Common myeloid progenitor, CD34-positive (primary cell): Measurements from ENCODE around the gene GRK3.

Source experiments
- CTCF ChIA-PET: fragments of 350-600 bp; sonication (Branson Sonifier 250); formaldehyde crosslinking; loops from one replicate; lab custom pipeline; 2021; ENCODE audit warnings: antibody characterized with exemption; lab: Charles Lee
- POLR2A ChIA-PET: fragments of 350-600 bp; sonication (Branson Sonifier 250); formaldehyde crosslinking; loops from one replicate; lab custom pipeline; 2021; ENCODE audit warnings: antibody characterized with exemption; lab: Charles Lee
- DNase-seq, 3 donors: peaks; one replicate each; pipeline versions ENCODE4 v3.0.0 to v3.0.0-alpha.2; 2013
- H3K27ac ChIP-seq, 2 experiments: 1 replicate in 1 of 2; 2 replicates in 1 of 2; pipeline ENCODE4 v1.7.0; 2013; ENCODE audit warnings: inconsistent platforms in 2 of 2, low read length in 2 of 2, mild to moderate bottlenecking in 2 of 2, low read depth in 1 of 2, moderate library complexity in 1 of 2; ENCODE audit not compliant: severe bottlenecking in 2 of 2, insufficient read depth in 1 of 2, poor library complexity in 1 of 2
- H3K27me3 ChIP-seq, 5 experiments: replicated peaks in 2 of 5; 1 replicate in 3 of 5; 2 replicates in 2 of 5; pipeline versions ENCODE4 v1.6.1 to v1.7.0; 2013; ENCODE audit warnings: low read length in 4 of 5, mild to moderate bottlenecking in 2 of 5, moderate library complexity in 2 of 5, inconsistent platforms in 1 of 5; ENCODE audit not compliant: insufficient read depth in 5 of 5, control insufficient read depth in 4 of 5
- H3K36me3 ChIP-seq, 4 experiments: 1 replicate in 2 of 4; 2 replicates in 2 of 4; pipeline versions ENCODE4 v1.6.1 to v1.7.0; 2013; ENCODE audit warnings: low read length in 3 of 4, control low read depth in 1 of 4, mild to moderate bottlenecking in 1 of 4; ENCODE audit not compliant: control insufficient read depth in 4 of 4, insufficient read depth in 4 of 4
- H3K4me1 ChIP-seq, 4 experiments: 1 replicate in 3 of 4; 2 replicates in 1 of 4; pipeline versions ENCODE4 v1.6.1 to v1.7.1; 2013; ENCODE audit warnings: low read length in 3 of 4, mild to moderate bottlenecking in 3 of 4, control low read depth in 1 of 4, inconsistent platforms in 1 of 4, moderate library complexity in 1 of 4; ENCODE audit not compliant: control insufficient read depth in 4 of 4, insufficient read depth in 4 of 4; ENCODE audit errors: control extremely low read depth in 1 of 4
- H3K4me3 ChIP-seq, 7 experiments: 1 replicate in 4 of 7; 2 replicates in 3 of 7; pipeline versions ENCODE4 v1.5.1 to v1.7.0; 2013; ENCODE audit warnings: mild to moderate bottlenecking in 7 of 7, low read length in 6 of 7, moderate library complexity in 6 of 7, inconsistent platforms in 2 of 7, low read depth in 2 of 7, control low read depth in 1 of 7; ENCODE audit not compliant: insufficient read depth in 4 of 7, control insufficient read depth in 1 of 7; ENCODE audit errors: extremely low read depth in 1 of 7
- H3K9me3 ChIP-seq, 5 experiments: 1 replicate in 4 of 5; 2 replicates in 1 of 5; pipeline versions ENCODE4 v1.6.1 to v1.7.1; 2013; ENCODE audit warnings: low read length in 4 of 5, mild to moderate bottlenecking in 2 of 5, inconsistent platforms in 1 of 5, low read depth in 1 of 5, moderate library complexity in 1 of 5; ENCODE audit not compliant: control insufficient read depth in 4 of 5, insufficient read depth in 2 of 5; ENCODE audit errors: control extremely low read depth in 1 of 5
- WGBS: methylation state at CpG from one replicate; pipeline ENCODE4 v1.1.5; 2013; ENCODE audit not compliant: insufficient coverage; 5-methylcytosine and 5-hydroxymethylcytosine counted together

The GRK3 gene

DNA sequence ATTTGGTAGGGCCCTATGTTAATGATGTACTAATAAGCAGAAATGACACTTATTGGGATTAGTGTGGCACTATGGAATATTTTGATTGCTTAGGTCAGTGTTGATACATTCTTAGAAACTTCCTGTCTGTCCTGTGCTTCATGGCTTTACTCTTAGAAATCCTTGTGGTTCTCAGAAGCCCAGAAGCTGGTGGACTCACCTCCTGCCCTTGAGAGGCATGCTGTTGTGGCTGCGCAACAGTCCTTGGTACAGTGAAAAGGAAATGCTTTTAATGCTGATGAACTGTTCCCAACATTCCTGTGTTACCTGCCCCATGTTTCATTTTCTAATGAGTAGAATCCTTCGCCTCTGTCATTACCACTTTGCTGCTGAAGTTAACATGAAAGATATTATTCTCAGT, 125.2 kb downstream of the GRK3 start:
- no peak for DNase-seq
- ChIA-PET POLR2A (no interaction called here), CTCF (no interaction called here)
- Histone ChIP-seq H3K27ac (no peak overlapping the region), H3K36me3 (peaks cover 19 to 44% (median 31%) of the 10 kb centered on the region in 4 experiments), H3K4me1 (no peaks in the 10 kb centered on the region), H3K4me3 (no peak overlapping the region), H3K9me3 (no peaks in the 10 kb centered on the region), H3K27me3 (no peaks in the 10 kb centered on the region)
- WGBS = 89% methylated on average over 1 of the region's 2 CpGs

DNA sequence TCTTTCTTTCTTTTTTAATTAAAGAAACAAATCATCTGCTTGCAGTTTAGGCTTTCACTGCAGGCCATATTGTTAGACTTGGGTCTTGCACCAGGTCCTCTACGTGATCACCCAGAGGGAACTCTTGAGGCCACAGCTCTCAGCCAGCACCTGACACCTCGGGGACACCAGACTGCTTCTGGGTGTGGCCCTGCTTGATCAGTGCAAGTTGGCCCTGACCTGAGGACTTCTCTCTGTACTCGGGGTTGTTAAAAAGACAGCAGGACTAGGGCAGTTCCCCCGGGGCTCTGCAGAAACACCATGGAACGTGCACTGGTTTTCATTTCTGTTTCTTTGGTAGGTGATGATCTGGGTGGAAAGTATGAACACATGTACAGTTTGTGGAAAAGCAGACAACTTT, 126.3 kb downstream of the GRK3 start:
- ChIA-PET CTCF (no interaction called here), POLR2A (interaction anchor here (0.6 kb wide), 1 partner anchor 55 kb away, joined by 3 read pairs; no protein-coding TSS in a partner anchor)
- WGBS = 97% methylated on average over 3 of the region's 5 CpGs
- DNase-seq = no peak
- H3K4me1 ChIP-seq = no peaks in the 10 kb centered on the region
- H3K9me3 ChIP-seq = no peaks in the 10 kb centered on the region
- H3K36me3 ChIP-seq = peaks cover 19 to 49% (median 35%) of the 10 kb centered on the region in 4 experiments
- H3K4me3 ChIP-seq = no peak overlapping the region
- no peaks in the 10 kb centered on the region for H3K27me3 ChIP-seq
- H3K27ac ChIP-seq = no peak overlapping the region

DNA sequence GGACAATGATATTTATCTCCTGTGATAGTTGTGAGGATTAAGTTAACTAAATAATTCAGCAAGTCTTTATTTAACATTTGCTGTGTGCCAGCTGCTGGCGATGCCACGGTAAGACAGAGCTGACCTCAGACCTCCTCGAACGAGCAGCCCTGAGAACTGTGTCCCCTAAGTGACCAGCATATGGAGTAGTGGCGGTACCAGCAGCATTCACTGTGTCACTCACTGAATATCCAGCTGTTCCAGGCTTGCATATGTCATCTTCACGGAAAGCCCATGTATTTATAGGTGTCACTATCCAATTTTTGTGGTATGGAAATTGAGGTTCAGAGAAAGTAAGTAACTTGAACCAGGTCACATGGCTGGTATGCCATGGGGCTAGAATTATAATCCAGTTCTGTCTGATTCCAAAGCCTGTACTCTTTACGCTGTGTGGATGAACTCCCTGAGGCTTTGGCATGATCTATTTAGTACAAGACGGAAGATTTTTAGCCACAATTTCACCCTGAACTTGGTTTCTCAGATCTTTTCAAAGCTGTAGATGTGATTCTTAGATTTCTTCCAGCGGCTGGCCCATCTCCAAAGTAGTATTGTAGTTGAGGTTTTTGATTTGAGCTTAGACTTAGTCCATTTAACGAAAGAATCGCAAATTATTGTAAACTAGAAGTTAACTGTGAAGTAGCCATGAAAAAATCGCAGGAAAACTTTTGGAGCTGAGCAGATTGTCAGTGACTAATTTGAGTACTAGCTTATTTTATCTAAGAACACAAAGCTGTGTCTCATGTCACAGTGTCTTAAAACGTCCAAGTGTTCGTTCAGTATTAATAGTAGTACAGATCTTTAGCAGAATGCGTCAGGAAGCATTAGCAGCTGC, 128.2 kb downstream of the GRK3 start:
- peaks cover 19 to 52% (median 35%) of the 10 kb centered on the region in 4 experiments for H3K36me3 ChIP-seq
- ChIA-PET POLR2A (no interaction called here), CTCF (no interaction called here)
- H3K27ac ChIP-seq = no peak overlapping the region
- WGBS = 97% methylated on average over 12 of the region's 15 CpGs
- H3K4me3 ChIP-seq = no peak overlapping the region
- no peaks in the 10 kb centered on the region for H3K9me3 ChIP-seq
- no peaks in the 10 kb centered on the region for H3K4me1 ChIP-seq
- no peak for DNase-seq
- no peaks in the 10 kb centered on the region for H3K27me3 ChIP-seq

DNA sequence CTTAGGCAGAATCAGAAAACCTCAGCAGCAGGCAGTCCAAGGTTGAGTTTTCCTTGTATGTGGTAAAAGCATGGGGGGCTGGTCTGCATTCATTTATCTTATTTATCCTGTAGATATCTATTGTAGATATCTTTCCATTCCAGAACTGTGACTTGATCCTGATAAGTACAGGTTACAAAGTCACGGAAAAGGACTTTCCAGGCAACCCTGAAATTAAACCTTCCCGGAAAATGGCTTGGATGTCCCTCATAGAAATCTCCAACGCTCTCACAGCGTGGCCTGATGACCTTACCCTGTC, 128.7 kb downstream of the GRK3 start:
- WGBS = 96% methylated on average over 4 of the region's 4 CpGs
- Histone ChIP-seq H3K4me3 (no peak overlapping the region), H3K27me3 (no peaks in the 10 kb centered on the region), H3K4me1 (no peaks in the 10 kb centered on the region), H3K27ac (no peak overlapping the region), H3K36me3 (peaks cover 19 to 51% (median 34%) of the 10 kb centered on the region in 4 experiments), H3K9me3 (no peaks in the 10 kb centered on the region)
- ChIA-PET POLR2A (no interaction called here), CTCF (no interaction called here)
- no peak for DNase-seq

DNA sequence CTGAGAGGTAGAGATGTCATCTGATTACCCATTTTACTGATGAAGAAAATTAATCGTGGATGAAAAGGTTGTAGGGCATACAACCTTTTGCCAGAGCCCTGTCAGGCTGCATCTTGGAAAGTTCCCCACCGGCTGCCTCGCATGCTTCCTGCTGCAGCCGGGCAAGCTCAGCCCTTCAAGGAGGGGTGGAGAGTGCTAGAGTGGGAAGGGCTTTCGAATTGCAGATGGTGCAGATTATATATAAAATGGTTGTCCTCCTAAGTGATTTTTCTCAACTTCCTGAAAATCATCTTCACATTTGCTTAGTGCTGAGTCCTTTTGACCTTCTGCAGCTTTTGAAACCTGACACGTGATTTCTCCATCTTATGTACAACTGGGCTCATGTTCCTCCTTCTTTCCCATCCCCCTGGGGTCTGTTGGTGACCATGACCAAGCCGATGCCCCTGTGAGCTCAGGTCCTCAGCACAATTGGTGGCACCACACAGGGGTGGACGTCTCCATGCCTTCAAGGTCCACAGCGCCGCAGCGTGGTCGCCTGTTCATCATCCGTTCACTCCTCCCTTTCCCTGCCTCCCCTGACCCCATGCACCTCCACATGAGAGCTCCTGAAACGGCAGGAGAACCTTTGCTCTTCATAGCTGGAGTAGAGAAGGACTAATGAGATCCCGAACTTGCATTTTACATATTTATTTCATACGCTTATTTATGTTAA, 129.9 kb downstream of the GRK3 start:
- no peaks in the 10 kb centered on the region for H3K4me1 ChIP-seq
- POLR2A ChIA-PET = interaction anchor here (0.6 kb wide), 1 partner anchor 14 kb away, joined by 5 read pairs; no protein-coding TSS in a partner anchor
- WGBS = 99% methylated on average over 8 of the region's 16 CpGs

DNA sequence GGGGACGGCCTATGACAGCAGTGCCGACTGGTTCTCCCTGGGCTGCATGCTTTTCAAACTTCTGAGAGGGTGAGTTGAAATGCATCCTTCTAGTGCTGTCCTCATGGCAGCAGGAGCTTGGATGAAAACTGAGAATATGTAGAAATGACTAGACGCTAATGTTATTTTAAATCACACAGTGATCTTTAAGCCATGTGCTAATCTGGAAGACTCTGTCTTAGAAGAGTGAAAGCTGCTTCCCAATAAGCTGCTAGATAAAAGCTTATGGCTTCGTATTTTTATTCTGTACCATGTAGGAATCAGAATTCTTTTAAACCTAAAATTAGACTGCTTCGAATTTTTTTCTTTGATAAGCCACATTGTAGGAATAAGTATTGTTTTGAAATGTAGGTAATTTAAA, 130.7 kb downstream of the GRK3 start:
- Histone ChIP-seq H3K27ac (no peak overlapping the region), H3K4me1 (no peaks in the 10 kb centered on the region), H3K36me3 (peaks cover 15 to 47% (median 33%) of the 10 kb centered on the region in 4 experiments), H3K9me3 (no peaks in the 10 kb centered on the region), H3K4me3 (no peak overlapping the region), H3K27me3 (no peaks in the 10 kb centered on the region)
- POLR2A ChIA-PET = no interaction called here
- no peak for DNase-seq
- CTCF ChIA-PET = interaction anchor here (1.3 to 4.1 kb wide), 2 partner anchors 150 to 493 kb away, joined by 4 to 22 read pairs; no protein-coding TSS in a partner anchor
- WGBS = 100% methylated on average over 1 of the region's 5 CpGs

More for the DNA sequence above, 129.9 kb downstream of the GRK3 start:
- Histone ChIP-seq H3K27ac (no peak overlapping the region), H3K36me3 (peaks cover 18 to 48% (median 31%) of the 10 kb centered on the region in 4 experiments), H3K9me3 (no peaks in the 10 kb centered on the region), H3K4me3 (no peak overlapping the region), H3K27me3 (no peaks in the 10 kb centered on the region)
- CTCF ChIA-PET = no interaction called here
- DNase-seq = no peak

DNA sequence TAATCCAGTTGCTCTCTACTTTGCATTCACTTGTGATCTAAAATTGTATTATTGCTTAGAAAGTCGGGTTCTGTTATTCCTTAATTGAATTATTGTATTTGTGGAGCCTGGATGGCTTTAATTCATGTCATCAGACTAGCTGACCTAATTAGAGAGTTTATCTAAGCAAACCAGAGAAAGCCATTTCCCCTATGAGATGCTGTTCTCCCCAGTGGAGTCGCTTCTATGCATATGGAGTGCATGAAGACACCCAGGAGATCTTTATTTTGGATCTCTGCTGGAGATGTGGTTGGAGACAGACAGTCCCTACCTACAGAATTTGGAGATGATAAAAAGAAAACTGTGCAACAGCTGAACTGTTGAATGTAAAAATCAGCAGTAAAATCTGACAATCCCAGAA, 132.3 kb downstream of the GRK3 start:
- no peak for DNase-seq
- no peaks in the 10 kb centered on the region for H3K4me1 ChIP-seq
- POLR2A ChIA-PET = no interaction called here
- peaks cover 7 to 39% (median 27%) of the 10 kb centered on the region in 4 experiments for H3K36me3 ChIP-seq
- CTCF ChIA-PET = interaction anchor here (1.3 to 4.1 kb wide), 4 partner anchors 9 to 152 kb away, joined by 3 to 22 read pairs (median 3); no protein-coding TSS in a partner anchor
- no peak overlapping the region for H3K27ac ChIP-seq
- H3K4me3 ChIP-seq = no peak overlapping the region
- H3K9me3 ChIP-seq = no peaks in the 10 kb centered on the region
- H3K27me3 ChIP-seq = no peaks in the 10 kb centered on the region
- WGBS = 63% methylated on average over 2 of the region's 2 CpGs
